Left ventricle myocardium inferior (tissue), 1 donor: ENCODE results near the gene ADGRL4. TPM values are rescaled to one million over a fixed set of nuclear protein-coding genes. Genes with fewer than 3 reads are reported as not detected.
"Not testable (repeated sequence)": the region's sequence is repeated elsewhere in the genome, so short reads cannot be mapped to it uniquely, and the experiment has no call there.

Source experiments
- DNase-seq: peaks from one replicate; pipeline ENCODE4 v3.0.0-alpha.2; 2020
- H3K27ac ChIP-seq: fragments of 200-600 bp; replicated peaks from 2 replicates; pipeline ENCODE4 v1.8.0; 2021
- H3K27me3 ChIP-seq: fragments of 200-600 bp; 2 replicates; pipeline ENCODE4 v1.8.0; 2021; ENCODE audit warnings: low read depth
- H3K36me3 ChIP-seq: fragments of 200-600 bp; 2 replicates; pipeline ENCODE4 v1.8.0; 2021
- H3K4me1 ChIP-seq: fragments of 200-600 bp; 2 replicates; pipeline ENCODE4 v1.8.0; 2021
- H3K4me3 ChIP-seq: fragments of 200-600 bp; 2 replicates; pipeline ENCODE4 v1.8.0; 2021; ENCODE audit warnings: mild to moderate bottlenecking, moderate library complexity
- H3K9me3 ChIP-seq: fragments of 200-600 bp; replicated peaks from 2 replicates; pipeline ENCODE4 v1.8.0; 2021
- CTCF ChIP-seq: fragments of 200-600 bp; IDR thresholded peaks from 2 replicates; pipeline ENCODE4 v1.8.0; 2021; ENCODE audit warnings: antibody characterized with exemption, mild to moderate bottlenecking, borderline replicate concordance
- intact Hi-C: fragments of 100-400 bp; cut with micrococcal nuclease; formaldehyde crosslinking; loops from one replicate; pipeline ENCODE4 v1.11.0; 2022
- total RNA-seq: library from RNA; stranded (reverse); fragmentation: NEBNext Ultra II Directional; extraction: Animal tissue kit (Norgen Biotek cat#: 25700); gene quantifications from one replicate; pipeline ENCODE4 v1.2.1, GENCODE V29; 2021
- donor health status: DM: no; HTN: yes; CAD: no; lungs with severe emphysema.

The ADGRL4 gene
- total RNA-seq, 1 donor from 2014 or later = 19.3 TPM

GRCh38 chr1:78894811-78895210, 111.7 kb downstream of the ADGRL4 start:
- H3K27me3 ChIP-seq = no peaks in the 10 kb centered on the region
- TF ChIP-seq CTCF = no peak
- H3K4me3 ChIP-seq = no peak overlapping the region
- intact Hi-C loops = no loop called here
- H3K36me3 ChIP-seq = no peaks in the 10 kb centered on the region
- no peak overlapping the region for H3K27ac ChIP-seq
- H3K4me1 ChIP-seq = no peaks in the 10 kb centered on the region
- no peak for DNase-seq
- no peaks in the 10 kb centered on the region for H3K9me3 ChIP-seq

- TF ChIP-seq CTCF = no peak
- Histone ChIP-seq H3K27me3 (no peaks in the 10 kb centered on the region), H3K36me3 (no peaks in the 10 kb centered on the region), H3K9me3 (no peaks in the 10 kb centered on the region), H3K27ac (no peak overlapping the region), H3K4me3 (no peak overlapping the region), H3K4me1 (no peaks in the 10 kb centered on the region)
- no peak for DNase-seq
- intact Hi-C loops = no loop called here
Observed at GRCh38 chr1:78892260-78892840, 114.2 kb downstream of the ADGRL4 start.

DNA sequence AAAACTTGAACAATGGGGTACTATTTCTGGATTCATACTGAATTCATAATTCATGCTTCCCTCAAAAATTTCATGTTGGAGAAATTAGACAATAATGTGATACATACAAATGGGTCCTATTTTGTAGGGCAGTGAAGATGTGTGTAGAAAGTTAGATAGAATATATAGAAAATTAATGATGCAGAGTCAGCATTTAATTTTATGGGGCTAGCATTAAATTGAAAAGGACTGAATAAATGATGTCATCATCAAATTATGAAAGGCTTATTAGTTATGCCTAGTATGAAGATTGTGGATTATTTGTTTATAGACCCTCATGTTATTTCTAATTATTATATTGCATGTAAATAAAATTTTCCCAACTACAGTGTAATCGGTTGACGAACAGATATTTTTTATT, 119.1 kb downstream of the ADGRL4 start:
- no peaks in the 10 kb centered on the region for H3K36me3 ChIP-seq
- H3K4me1 ChIP-seq = peaks cover 9% of the 10 kb centered on the region
- intact Hi-C loops = no loop called here
- H3K9me3 ChIP-seq = no peaks in the 10 kb centered on the region
- no peaks in the 10 kb centered on the region for H3K27me3 ChIP-seq
- no peak for DNase-seq
- H3K4me3 ChIP-seq = no peak overlapping the region
- no peak overlapping the region for H3K27ac ChIP-seq
- no peak for TF ChIP-seq CTCF

- Histone ChIP-seq H3K27ac (no peak overlapping the region), H3K27me3 (no peaks in the 10 kb centered on the region), H3K4me1 (peaks cover 9% of the 10 kb centered on the region), H3K36me3 (no peaks in the 10 kb centered on the region), H3K4me3 (no peak overlapping the region), H3K9me3 (no peaks in the 10 kb centered on the region)
- TF ChIP-seq CTCF = no peak
- no peak for DNase-seq
- intact Hi-C loops = no loop called here
Observed at GRCh38 chr1:78884685-78885452, 121.7 kb downstream of the ADGRL4 start.

GRCh38 chr1:78880223-78880622, 126.3 kb downstream of the ADGRL4 start:
- no peak overlapping the region for H3K4me3 ChIP-seq
- H3K9me3 ChIP-seq = no peaks in the 10 kb centered on the region
- H3K36me3 ChIP-seq = no peaks in the 10 kb centered on the region
- H3K27me3 ChIP-seq = no peaks in the 10 kb centered on the region
- no peak for DNase-seq
- TF ChIP-seq CTCF = no peak
- no peak overlapping the region for H3K27ac ChIP-seq
- intact Hi-C loops = no loop called here
- H3K4me1 ChIP-seq = peaks cover 7% of the 10 kb centered on the region

- H3K36me3 ChIP-seq, DNase-seq, H3K27me3 ChIP-seq, H3K4me1 ChIP-seq, H3K27ac ChIP-seq, H3K4me3 ChIP-seq, intact Hi-C loops: not testable (repeated sequence)
- peaks cover 12% of the 10 kb centered on the region for H3K9me3 ChIP-seq
Observed at GRCh38 chr1:78875986-78876385, 130.5 kb downstream of the ADGRL4 start.

DNA sequence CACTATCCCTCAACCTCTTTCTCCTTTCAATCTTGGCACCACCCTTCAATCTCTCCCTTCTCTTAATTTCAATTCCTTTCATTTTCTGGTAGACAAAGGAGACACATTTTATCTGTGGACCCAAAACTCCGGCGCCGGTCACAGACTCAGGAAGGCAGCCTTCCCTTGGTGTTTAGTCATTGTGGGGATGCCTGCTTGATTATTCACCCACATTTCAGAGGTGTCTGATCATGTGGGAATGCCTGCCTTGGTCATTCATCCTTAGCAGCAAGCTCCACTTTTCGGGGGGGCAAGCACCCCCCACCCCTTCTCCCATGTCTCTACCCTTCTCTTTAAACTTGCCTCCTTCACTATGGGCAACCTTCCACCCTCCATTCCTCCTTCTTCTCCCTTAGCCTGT, 133.7 kb downstream of the ADGRL4 start:
- intact Hi-C loops, DNase-seq, H3K27ac ChIP-seq, H3K36me3 ChIP-seq, H3K4me3 ChIP-seq, H3K27me3 ChIP-seq, H3K4me1 ChIP-seq: not testable (repeated sequence)
- H3K9me3 ChIP-seq = peaks cover 16% of the 10 kb centered on the region
